ENCODE results near the gene BACH2. TPM values are rescaled to one million over a fixed set of nuclear protein-coding genes. Genes with fewer than 3 reads are reported as not detected.

The BACH2 gene
- total RNA-seq, 1 experiment from 2014 or later, result 3.3 TPM

GRCh38 chr6:90149280-90149679 is 147.4 kb downstream of the BACH2 start:
- BruUV-seq (replicated peaks), result no TSS peak
- H4K20me1 ChIP-seq (ENCODE audit: insufficient read depth), result no peaks in the 10 kb centered on the region
- intact Hi-C loops (cut with micrococcal nuclease), result no loop called here
- no peak for TF ChIP-seq TCF7L2 (IDR thresholded peaks at IDR 0.05; ENCODE audit: borderline replicate concordance, extremely low read depth, insufficient read depth, insufficient read length)
- TF ChIP-seq ELF1 (IDR thresholded peaks at IDR 0.05; ENCODE audit: borderline replicate concordance, low read depth), result no peak
- TF ChIP-seq MAX (IDR thresholded peaks at IDR 0.05), result no peak
- TF ChIP-seq SP1 (IDR thresholded peaks at IDR 0.05; ENCODE audit: low read depth), result no peak
- TF ChIP-seq SRF (IDR thresholded peaks at IDR 0.05; ENCODE audit: low read depth), result no peak
- TF ChIP-seq, protein P1, sequence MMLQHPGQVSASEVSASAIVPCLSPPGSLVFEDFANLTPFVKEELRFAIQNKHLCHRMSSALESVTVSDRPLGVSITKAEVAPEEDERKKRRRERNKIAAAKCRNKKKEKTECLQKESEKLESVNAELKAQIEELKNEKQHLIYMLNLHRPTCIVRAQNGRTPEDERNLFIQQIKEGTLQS (IDR thresholded peaks at IDR 0.05), result no peak
- TF ChIP-seq POLR2A (IDR thresholded peaks at IDR 0.05; ENCODE audit: borderline replicate concordance, extremely low read depth, insufficient read depth, insufficient read length), result no peak
- no peak for TF ChIP-seq FOSL1 (IDR thresholded peaks at IDR 0.05; ENCODE audit: low read depth)
- no peak for TF ChIP-seq POLR2AphosphoS5 (IDR thresholded peaks at IDR 0.05; ENCODE audit: low read depth, low read length)
- TF ChIP-seq ZFX (IDR thresholded peaks at IDR 0.05), result no peak
- no peak for TF ChIP-seq ZNF274 (IDR thresholded peaks at IDR 0.05; ENCODE audit: low read depth, low read length)
- TF ChIP-seq YY1 (IDR thresholded peaks at IDR 0.05; ENCODE audit: extremely low read depth, insufficient replicate concordance, low read depth, low read length), result no peak
- TF ChIP-seq, protein P2, sequence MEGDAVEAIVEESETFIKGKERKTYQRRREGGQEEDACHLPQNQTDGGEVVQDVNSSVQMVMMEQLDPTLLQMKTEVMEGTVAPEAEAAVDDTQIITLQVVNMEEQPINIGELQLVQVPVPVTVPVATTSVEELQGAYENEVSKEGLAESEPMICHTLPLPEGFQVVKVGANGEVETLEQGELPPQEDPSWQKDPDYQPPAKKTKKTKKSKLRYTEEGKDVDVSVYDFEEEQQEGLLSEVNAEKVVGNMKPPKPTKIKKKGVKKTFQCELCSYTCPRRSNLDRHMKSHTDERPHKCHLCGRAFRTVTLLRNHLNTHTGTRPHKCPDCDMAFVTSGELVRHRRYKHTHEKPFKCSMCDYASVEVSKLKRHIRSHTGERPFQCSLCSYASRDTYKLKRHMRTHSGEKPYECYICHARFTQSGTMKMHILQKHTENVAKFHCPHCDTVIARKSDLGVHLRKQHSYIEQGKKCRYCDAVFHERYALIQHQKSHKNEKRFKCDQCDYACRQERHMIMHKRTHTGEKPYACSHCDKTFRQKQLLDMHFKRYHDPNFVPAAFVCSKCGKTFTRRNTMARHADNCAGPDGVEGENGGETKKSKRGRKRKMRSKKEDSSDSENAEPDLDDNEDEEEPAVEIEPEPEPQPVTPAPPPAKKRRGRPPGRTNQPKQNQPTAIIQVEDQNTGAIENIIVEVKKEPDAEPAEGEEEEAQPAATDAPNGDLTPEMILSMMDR (IDR thresholded peaks at IDR 0.05 in 2 of 3, conservative IDR thresholded peaks at IDR 0.05 in 1 of 3; ENCODE audit: borderline replicate concordance in 1 of 3, insufficient read depth in 1 of 3, low read depth in 2 of 3, low read length in 2 of 3), result no peak
- no peak for TF ChIP-seq CEBPB (IDR thresholded peaks at IDR 0.05; ENCODE audit: low read depth)
- no peaks in the 10 kb centered on the region for H3K9me3 ChIP-seq (ENCODE audit: control insufficient read depth in 1 of 2, insufficient read depth in 1 of 2, low read depth in 1 of 2, low read length in 2 of 2)
- POLR2A ChIA-PET, result no interaction called here
- no peaks in the 10 kb centered on the region for H3K79me2 ChIP-seq (ENCODE audit: insufficient read depth, low read length)
- H3K4me1 ChIP-seq (ENCODE audit: control insufficient read depth in 1 of 2, insufficient read depth in 2 of 2, low read length in 2 of 2), result no peaks in the 10 kb centered on the region
- DNase-seq (ENCODE audit: low read depth, low spot score) (no peak), ATAC-seq (no peak)
- H3K4me2 ChIP-seq (ENCODE audit: low read length), result no peak overlapping the region
- H3K36me3 ChIP-seq (ENCODE audit: control insufficient read depth in 1 of 2, insufficient read depth in 2 of 2, low read length in 2 of 2), result no peaks in the 10 kb centered on the region
- RAD21 ChIA-PET (ENCODE audit: low non-redundant PET in 1 of 2, low total read pairs in 2 of 2, uncharacterized antibody in 2 of 2, unreplicated experiment in 2 of 2), result no interaction called here
- H3K27ac ChIP-seq (ENCODE audit: low read depth, low read length), result no peak overlapping the region
- no peaks in the 10 kb centered on the region for H3K27me3 ChIP-seq (ENCODE audit: insufficient read depth, low read length)
- no peak overlapping the region for H2AFZ ChIP-seq (ENCODE audit: low read depth, low read length, poor library complexity, severe bottlenecking)
- H3K9me2 ChIP-seq (ENCODE audit: insufficient read depth), result no peaks in the 10 kb centered on the region
- CTCF ChIA-PET, result no interaction called here
- H3K9ac ChIP-seq (ENCODE audit: low read length), result no peak overlapping the region
- no peak overlapping the region for H3K4me3 ChIP-seq (replicated peaks in 1 of 2; ENCODE audit: low read depth in 1 of 2, low read length in 2 of 2)

Data from HCT116 (cell line).